Mucosa of descending colon (tissue), 3 donors: ENCODE results near the gene PTCRA. TPM values are rescaled to one million over a fixed set of nuclear protein-coding genes. Genes with fewer than 3 reads are reported as not detected.
A peak's percentile ranks its signal among the peaks of the same experiment; 100 is the strongest.
"Not testable (repeated sequence)": the region's sequence is repeated elsewhere in the genome, so short reads cannot be mapped to it uniquely, and the experiment has no call there.

Experiments used
- ATAC-seq: fragments of 200-7000 bp; cut with Tn5 transposase; one replicate; pipeline ENCODE4 v1.9.1; 2020; ENCODE audit warnings: mild to moderate bottlenecking, moderate library complexity
- DNase-seq, 3 donors: peaks; one replicate each; pipeline ENCODE4 v3.0.0-alpha.2; 2020
- H3K36me3 ChIP-seq: fragments of 200-600 bp; one replicate; pipeline ENCODE4 v1.8.0; 2021; ENCODE audit warnings: low read depth, mild to moderate bottlenecking
- H3K4me1 ChIP-seq: fragments of 200-600 bp; one replicate; pipeline ENCODE4 v1.8.0; 2021; ENCODE audit warnings: low read depth, mild to moderate bottlenecking
- H3K4me3 ChIP-seq: fragments of 200-600 bp; one replicate; pipeline ENCODE4 v1.8.0; 2021; ENCODE audit warnings: mild to moderate bottlenecking
- H3K9me3 ChIP-seq: fragments of 200-600 bp; one replicate; pipeline ENCODE4 v1.8.0; 2021; ENCODE audit warnings: mild to moderate bottlenecking
- CTCF ChIP-seq: fragments of 200-600 bp; IDR thresholded peaks from one replicate; pipeline ENCODE4 v1.8.0; 2022; ENCODE audit warnings: antibody characterized with exemption, mild to moderate bottlenecking
- intact Hi-C, 2 donors: fragments of 100-400 bp; cut with DNase I in 1 of 2; cut with micrococcal nuclease in 1 of 2; formaldehyde crosslinking; loops; one replicate each; pipeline versions ENCODE4 v1.11.0 to v1.11.1; 2022; cut with DNase I, micrococcal nuclease
- total RNA-seq, 3 donors: library from RNA; stranded (reverse); fragmentation: NEBNext Ultra II Directional in 2 of 3; extraction: Animal tissue kit (Norgen Biotek cat#: 25700) in 2 of 3; gene quantifications; one replicate each; pipeline versions ENCODE4 v1.2.1 to v1.2.4, GENCODE V29; 2021 to 2023
- donor health status: DM: no; HTN: no; CAD: no; lungs with moderate emphysema.
- donor health status: DM: no; HTN: no; CAD: no.
- donor health status: DM: no; HTN: yes; CAD: no.

PTCRA gene
- total RNA-seq, 3 donors from 2014 or later = not detected

GRCh38 chr6:42890311-42891198 is 25.3 kb upstream of the PTCRA start:
- H3K4me1 ChIP-seq = peaks cover 6% of the 10 kb centered on the region
- peak overlapping the region; percentile 99 for H3K4me3 ChIP-seq
- peaks cover 4% of the 10 kb centered on the region for H3K36me3 ChIP-seq
- H3K9me3 ChIP-seq = no peaks in the 10 kb centered on the region
- peak; percentile 94 to 96 (median 94) for DNase-seq
- ATAC-seq = peak; percentile 99
- no peak for TF ChIP-seq CTCF
- intact Hi-C loops = no loop called here

- H3K4me3 ChIP-seq = peak overlapping the region; percentile 99
- DNase-seq = no peak
- H3K9me3 ChIP-seq = no peaks in the 10 kb centered on the region
- no peak for TF ChIP-seq CTCF
- no peak for ATAC-seq
- intact Hi-C loops = no loop called here
- peaks cover 6% of the 10 kb centered on the region for H3K4me1 ChIP-seq
- no peaks in the 10 kb centered on the region for H3K36me3 ChIP-seq
Observed at GRCh38 chr6:42891199-42891722, 24.6 kb upstream of the PTCRA start.

GRCh38 chr6:42894041-42894828 is 21.6 kb upstream of the PTCRA start:
- H3K9me3 ChIP-seq, H3K4me3 ChIP-seq, DNase-seq, ATAC-seq, H3K36me3 ChIP-seq, H3K4me1 ChIP-seq, intact Hi-C loops: not testable (repeated sequence)

GRCh38 chr6:42896178-42896719 is 19.6 kb upstream of the PTCRA start:
- no peak for TF ChIP-seq CTCF
- H3K36me3 ChIP-seq = no peaks in the 10 kb centered on the region
- no peaks in the 10 kb centered on the region for H3K9me3 ChIP-seq
- peaks cover 4% of the 10 kb centered on the region for H3K4me1 ChIP-seq
- DNase-seq (no peak), ATAC-seq (no peak)
- H3K4me3 ChIP-seq = no peak overlapping the region
- intact Hi-C loops = no loop called here

GRCh38 chr6:42898891-42899361 is 16.9 kb upstream of the PTCRA start:
- Histone ChIP-seq H3K4me1 (no peaks in the 10 kb centered on the region), H3K36me3 (peaks cover 2% of the 10 kb centered on the region), H3K9me3 (no peaks in the 10 kb centered on the region), H3K4me3 (no peak overlapping the region)
- TF ChIP-seq CTCF = peak; percentile 48
- intact Hi-C loops = no loop called here
- no peak for ATAC-seq
- peak in 1 of 3 donors; percentile 90 for DNase-seq
